ENCODE results near the gene RAPGEF3. TPM values are rescaled to one million over a fixed set of nuclear protein-coding genes. Genes with fewer than 3 reads are reported as not detected.

RAPGEF3 gene
- total and polyA plus RNA-seq, 9 of the 15 experiments (the other 6 are each of a cell fraction or from before 2014, with no cell fraction given): 0.03 to 0.78 (median 0.37) TPM; not detected in 1

DNA sequence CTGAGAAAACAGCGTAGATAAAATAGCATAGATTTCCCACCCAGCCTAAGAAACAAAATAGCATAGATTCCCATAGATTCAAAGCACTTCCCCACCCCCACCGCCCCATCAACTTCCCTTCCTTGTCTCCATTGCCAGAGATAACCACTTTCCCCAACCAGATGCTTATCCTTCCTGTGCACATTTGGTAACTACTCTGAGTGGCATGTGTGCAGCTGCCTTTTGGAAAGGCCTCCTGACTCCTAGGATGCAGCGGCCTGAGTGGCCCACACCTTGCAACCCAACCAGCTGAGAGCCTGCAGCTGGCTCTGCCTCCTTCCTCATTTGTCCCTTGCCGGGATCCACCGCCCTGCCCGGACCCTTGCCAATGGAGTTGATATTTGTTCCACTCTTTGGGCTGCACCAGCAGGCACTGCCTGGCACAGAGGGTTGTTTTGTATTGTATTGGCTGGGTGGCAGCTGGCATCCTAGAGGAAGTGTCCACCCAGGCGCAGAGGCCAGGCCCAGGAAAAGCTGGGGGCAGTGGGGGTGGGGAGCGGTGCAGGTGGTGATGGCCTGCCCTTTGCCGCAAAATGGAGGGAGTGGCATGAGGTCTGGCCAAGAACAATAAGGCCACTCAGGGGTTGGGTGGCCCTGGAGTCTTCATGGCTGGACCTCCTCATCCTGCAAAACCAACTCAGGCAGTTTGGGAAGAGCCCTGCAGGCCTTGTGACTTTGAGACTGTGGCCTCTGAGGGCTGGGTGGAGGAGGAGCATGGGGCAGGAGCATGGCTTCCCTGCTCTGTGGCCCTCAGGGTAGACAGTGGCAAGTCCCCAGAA is 19.3 kb upstream of the RAPGEF3 start (continued):
- peak; percentile 42 for TF ChIP-seq ZFP36 (IDR thresholded peaks at IDR 0.05; ENCODE audit: low read depth, low read length, partially characterized antibody)
- TF ChIP-seq, protein P1, sequence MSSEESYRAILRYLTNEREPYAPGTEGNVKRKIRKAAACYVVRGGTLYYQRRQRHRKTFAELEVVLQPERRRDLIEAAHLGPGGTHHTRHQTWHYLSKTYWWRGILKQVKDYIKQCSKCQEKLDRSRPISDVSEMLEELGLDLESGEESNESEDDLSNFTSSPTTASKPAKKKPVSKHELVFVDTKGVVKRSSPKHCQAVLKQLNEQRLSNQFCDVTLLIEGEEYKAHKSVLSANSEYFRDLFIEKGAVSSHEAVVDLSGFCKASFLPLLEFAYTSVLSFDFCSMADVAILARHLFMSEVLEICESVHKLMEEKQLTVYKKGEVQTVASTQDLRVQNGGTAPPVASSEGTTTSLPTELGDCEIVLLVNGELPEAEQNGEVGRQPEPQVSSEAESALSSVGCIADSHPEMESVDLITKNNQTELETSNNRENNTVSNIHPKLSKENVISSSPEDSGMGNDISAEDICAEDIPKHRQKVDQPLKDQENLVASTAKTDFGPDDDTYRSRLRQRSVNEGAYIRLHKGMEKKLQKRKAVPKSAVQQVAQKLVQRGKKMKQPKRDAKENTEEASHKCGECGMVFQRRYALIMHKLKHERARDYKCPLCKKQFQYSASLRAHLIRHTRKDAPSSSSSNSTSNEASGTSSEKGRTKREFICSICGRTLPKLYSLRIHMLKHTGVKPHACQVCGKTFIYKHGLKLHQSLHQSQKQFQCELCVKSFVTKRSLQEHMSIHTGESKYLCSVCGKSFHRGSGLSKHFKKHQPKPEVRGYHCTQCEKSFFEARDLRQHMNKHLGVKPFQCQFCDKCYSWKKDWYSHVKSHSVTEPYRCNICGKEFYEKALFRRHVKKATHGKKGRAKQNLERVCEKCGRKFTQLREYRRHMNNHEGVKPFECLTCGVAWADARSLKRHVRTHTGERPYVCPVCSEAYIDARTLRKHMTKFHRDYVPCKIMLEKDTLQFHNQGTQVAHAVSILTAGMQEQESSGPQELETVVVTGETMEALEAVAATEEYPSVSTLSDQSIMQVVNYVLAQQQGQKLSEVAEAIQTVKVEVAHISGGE (CRISPR knock-in tag; IDR thresholded peaks at IDR 0.05): 0 out of 6 replicates have a peak, but pooled peaks of 1 of the 3 experiments have one; percentile 40
- no peak for TF ChIP-seq XRCC5 (IDR thresholded peaks at IDR 0.05; ENCODE audit: low read depth, low read length)
- TF ChIP-seq PPARD (CRISPR knock-in tag; IDR thresholded peaks at IDR 0.05): no peak
- no peak for TF ChIP-seq XRCC3 (IDR thresholded peaks at IDR 0.05)
- no peak for TF ChIP-seq ZNF609 (CRISPR knock-in tag; IDR thresholded peaks at IDR 0.05; ENCODE audit: borderline replicate concordance)
- TF ChIP-seq ZFP1 (CRISPR knock-in tag; IDR thresholded peaks at IDR 0.05): no peak
- TF ChIP-seq, protein P2, sequence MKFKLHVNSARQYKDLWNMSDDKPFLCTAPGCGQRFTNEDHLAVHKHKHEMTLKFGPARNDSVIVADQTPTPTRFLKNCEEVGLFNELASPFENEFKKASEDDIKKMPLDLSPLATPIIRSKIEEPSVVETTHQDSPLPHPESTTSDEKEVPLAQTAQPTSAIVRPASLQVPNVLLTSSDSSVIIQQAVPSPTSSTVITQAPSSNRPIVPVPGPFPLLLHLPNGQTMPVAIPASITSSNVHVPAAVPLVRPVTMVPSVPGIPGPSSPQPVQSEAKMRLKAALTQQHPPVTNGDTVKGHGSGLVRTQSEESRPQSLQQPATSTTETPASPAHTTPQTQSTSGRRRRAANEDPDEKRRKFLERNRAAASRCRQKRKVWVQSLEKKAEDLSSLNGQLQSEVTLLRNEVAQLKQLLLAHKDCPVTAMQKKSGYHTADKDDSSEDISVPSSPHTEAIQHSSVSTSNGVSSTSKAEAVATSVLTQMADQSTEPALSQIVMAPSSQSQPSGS (CRISPR knock-in tag; IDR thresholded peaks at IDR 0.05): no peak
- TF ChIP-seq ZFPM2 (CRISPR knock-in tag; IDR thresholded peaks at IDR 0.05): no peak
- TF ChIP-seq HNRNPL (IDR thresholded peaks at IDR 0.05; ENCODE audit: low read depth, low read length): no peak
- peak; percentile 26 to 32; a peak in 1 of 4 replicates for TF ChIP-seq SIN3A (IDR thresholded peaks at IDR 0.05; ENCODE audit: borderline replicate concordance in 2 of 2, control insufficient read depth in 1 of 2, low read depth in 2 of 2, low read length in 2 of 2)
- TF ChIP-seq DMBX1 (CRISPR knock-in tag; IDR thresholded peaks at IDR 0.05; ENCODE audit: borderline replicate concordance): 0 out of 2 replicates have a peak, but pooled peaks have one; percentile 21
- no peak for TF ChIP-seq ATF1 (CRISPR knock-in tag; IDR thresholded peaks at IDR 0.05)
- TF ChIP-seq ATF1 (tag; IDR thresholded peaks at IDR 0.05): no peak
- no peak for TF ChIP-seq MAFK (IDR thresholded peaks at IDR 0.05; ENCODE audit: low read length)
- TF ChIP-seq HLTF (IDR thresholded peaks at IDR 0.05): 0 out of 2 replicates have a peak, but pooled peaks have one; percentile 40
- TF ChIP-seq HCFC1 (IDR thresholded peaks at IDR 0.05; ENCODE audit: low read depth, low read length): no peak
- peak; percentile 89 for TF ChIP-seq DPF2 (IDR thresholded peaks at IDR 0.05)
- no peak for TF ChIP-seq KAT2B (IDR thresholded peaks at IDR 0.05; ENCODE audit: low read depth, low read length)
